ENCODE results near the gene PSENEN. TPM values are rescaled to one million over a fixed set of nuclear protein-coding genes. Genes with fewer than 3 reads are reported as not detected.

PSENEN gene
- total and polyA plus RNA-seq, 2 of the 8 experiments (the other 6 are each of a cell fraction or from before 2014, with no cell fraction given), result 66.7 to 75.3 TPM

- Histone ChIP-seq H3K9ac (replicated peaks in 1 of 4; ENCODE audit: extremely low read depth in 1 of 4, low read depth in 3 of 4, low read length in 3 of 4) (no peak overlapping the region), H3K27ac (ENCODE audit: low read depth, low read length) (no peak overlapping the region; the same call in 1 of the 2 replicates), H2BK120ac (replicated peaks; ENCODE audit: low read depth, low read length) (no peak overlapping the region), H4K5ac (ENCODE audit: insufficient read length, low read depth, low read length) (no peak overlapping the region), H3K23me2 (ENCODE audit: low read depth, low read length) (peaks cover 5% of the 10 kb centered on the region), H3K18ac (ENCODE audit: extremely low read depth, low read length) (no peak overlapping the region), H3K23ac (ENCODE audit: insufficient read length) (no peak overlapping the region), H3K4me1 (replicated peaks in 1 of 4; ENCODE audit: control insufficient read depth in 3 of 4, insufficient read depth in 4 of 4, low read length in 3 of 4) (peaks cover 0 to 26% (median 15%) of the 10 kb centered on the region in 4 experiments; a peak in 6 of 7 replicates), H3K79me2 (ENCODE audit: control insufficient read depth in 1 of 2, insufficient read depth in 2 of 2, low read length in 2 of 2) (no peaks in the 10 kb centered on the region; a peak in 1 of 4 replicates), H2BK5ac (ENCODE audit: low read depth, low read length) (no peak overlapping the region), H3K56ac (replicated peaks; ENCODE audit: insufficient read length, low read depth, low read length) (no peak overlapping the region), H3K4me2 (ENCODE audit: insufficient read depth in 1 of 2, low read depth in 2 of 2, low read length in 2 of 2) (no peak overlapping the region), H3K4ac (replicated peaks; ENCODE audit: insufficient read length, low read depth, low read length) (no peak overlapping the region), H3K14ac (ENCODE audit: insufficient read length) (no peak overlapping the region), H2AFZ (ENCODE audit: low read length) (no peak overlapping the region), H4K20me1 (replicated peaks in 1 of 2; ENCODE audit: control insufficient read depth in 1 of 2, insufficient read depth in 2 of 2, low read length in 2 of 2) (peaks cover 5% of the 10 kb centered on the region in 2 experiments), H4K8ac (ENCODE audit: extremely low read depth, insufficient read depth, low read length) (no peak overlapping the region), H2BK12ac (ENCODE audit: low read depth, low read length) (no peak overlapping the region), H3K9me3 (ENCODE audit: insufficient read depth in 2 of 2, low read depth in 1 of 2, low read length in 1 of 2) (no peaks in the 10 kb centered on the region), H2BK20ac (ENCODE audit: low read length) (no peak overlapping the region), H3K79me1 (ENCODE audit: low read depth, low read length) (no peaks in the 10 kb centered on the region), H3K36me3 (ENCODE audit: control insufficient read depth in 2 of 4, insufficient read depth in 4 of 4, low read length in 3 of 4) (no peaks in the 10 kb centered on the region; a peak in 1 of 8 replicates), H2BK15ac (ENCODE audit: low read length) (0 out of 2 replicates have a peak overlapping the region, but pooled peaks have one; percentile 61), H3K4me3 (ENCODE audit: extremely low read depth in 1 of 4, insufficient read depth in 2 of 4, low read depth in 3 of 4, low read length in 4 of 4) (no peak overlapping the region), H4K91ac (replicated peaks; ENCODE audit: insufficient read length, low read length) (no peak overlapping the region), H2AK5ac (ENCODE audit: low read depth, low read length) (no peak overlapping the region), H3K27me3 (replicated peaks in 1 of 4; ENCODE audit: control insufficient read depth in 3 of 4, extremely low read depth in 1 of 4, insufficient read depth in 3 of 4, low read length in 3 of 4) (no peaks in the 10 kb centered on the region)
- WGBS, 2 experiments (ENCODE audit: extremely low coverage in 1 of 2, insufficient coverage in 1 of 2, insufficient read length in 1 of 2, insufficient replicate concordance in 2 of 2, low coverage in 1 of 2, low lambda C conversion rate in 2 of 2, missing lambda C conversion rate in 1 of 2), result 78% methylated on average over 13 of the region's 13 CpGs; no CpG with 5 or more reads in 1 of the 2 experiments
- DNase-seq (ENCODE audit: low read depth in 1 of 2, low spot score in 2 of 2), result no peak
- TF ChIP-seq MAX (IDR thresholded peaks at IDR 0.05), result 0 out of 2 replicates have a peak, but pooled peaks have one; percentile 5
- TF ChIP-seq SIRT6 (IDR thresholded peaks at IDR 0.05; ENCODE audit: low read length), result no peak
- ChIA-PET CTCF (ENCODE audit: partially characterized antibody) (interaction anchor here (1.0 to 6.6 kb wide), 3 partner anchors 9 to 155 kb away, joined by 3 to 105 read pairs (median 5); no protein-coding TSS in a partner anchor), POLR2A (ENCODE audit: partially characterized antibody) (interaction anchor here (1.0 to 4.9 kb wide), 4 partner anchors 8 to 99 kb away, joined by 3 to 28 read pairs (median 4); partner anchors contain the start of genes HAUS5 and ZBTB32)
- FAIRE-seq, result no peak
Observed at GRCh38 chr19:35710784-35711723, 34.4 kb upstream of the PSENEN start.

Data from H1 (cell line).